Activated T-cell treated with anti-CD3 and anti-CD28 coated beads, Interleukin-2, amount 50 U/mL, for 48 hours (primary cell): Measurements from ENCODE around the gene FKBP5.
A peak's percentile ranks its signal among the peaks of the same experiment; 100 is the strongest.
"Not testable (repeated sequence)": the region's sequence is repeated elsewhere in the genome, so short reads cannot be mapped to it uniquely, and the experiment has no call there.

Experiments
- DNase-seq, 2 experiments: peaks; one replicate each; pipeline ENCODE4 v3.0.0-alpha.2; 2020

The FKBP5 gene

DNA sequence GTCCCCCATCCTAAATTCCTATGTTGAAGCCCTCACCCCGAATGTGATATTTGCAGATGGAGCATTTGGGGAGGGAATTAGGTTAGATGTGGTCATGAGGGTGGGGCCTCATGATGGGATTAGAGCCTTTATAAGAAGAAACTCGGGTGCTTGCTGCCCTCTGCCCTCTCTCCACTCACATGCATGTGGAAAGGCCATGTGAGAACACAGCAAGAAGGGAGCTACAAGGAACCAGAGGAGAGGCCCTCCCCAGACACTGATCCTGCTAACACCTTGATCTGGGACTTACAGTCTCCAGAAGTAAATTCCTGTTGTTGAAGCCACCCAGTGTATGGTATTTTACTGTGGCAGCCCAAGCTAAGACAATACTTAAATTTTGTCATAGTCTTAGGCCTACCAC lies 106.4 kb downstream of the FKBP5 start:
- DNase-seq, result no peak

GRCh38 chr6:35581633-35582032 lies 107.1 kb downstream of the FKBP5 start:
- DNase-seq, result no peak

DNA sequence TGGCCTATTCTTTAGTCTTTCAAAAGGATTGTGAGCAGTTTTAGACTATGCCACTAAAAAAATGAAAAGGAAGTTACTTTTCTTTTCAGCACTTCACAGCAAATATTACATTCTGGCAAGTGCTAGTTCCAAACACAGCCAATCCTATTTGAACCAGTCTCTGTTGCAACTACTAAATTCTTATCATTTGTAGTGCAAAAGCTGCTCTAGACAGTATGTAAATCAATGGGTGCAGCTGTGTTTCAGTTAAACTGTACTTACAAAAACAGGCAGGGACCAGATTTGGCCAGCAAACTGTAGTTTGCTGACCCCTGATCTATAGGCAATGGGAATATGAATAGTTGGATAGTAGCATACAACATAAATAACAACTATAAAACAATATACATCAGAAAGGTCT lies 107.9 kb downstream of the FKBP5 start:
- no peak for DNase-seq

- DNase-seq, result peak in 1 of 2 experiments; percentile 9
Observed at GRCh38 chr6:35576682-35577081, 112.0 kb downstream of the FKBP5 start.

GRCh38 chr6:35573495-35574110 lies 115.1 kb downstream of the FKBP5 start:
- DNase-seq, result no peak

- DNase-seq, result peak in 1 of 2 experiments; percentile 16
Observed at GRCh38 chr6:35570885-35571330, 117.8 kb downstream of the FKBP5 start.

- DNase-seq, result peak; percentile 52 to 68
Observed at GRCh38 chr6:35569011-35569461, 119.7 kb downstream of the FKBP5 start.

- no peak for DNase-seq
Observed at GRCh38 chr6:35566794-35567193, 121.9 kb downstream of the FKBP5 start.

- no peak for DNase-seq
Observed at GRCh38 chr6:35564733-35565132, 124.0 kb downstream of the FKBP5 start.

GRCh38 chr6:35562060-35562459 lies 126.7 kb downstream of the FKBP5 start:
- DNase-seq, result no peak

GRCh38 chr6:35561113-35561512 lies 127.6 kb downstream of the FKBP5 start:
- no peak for DNase-seq

- no peak for DNase-seq
Observed at GRCh38 chr6:35558571-35558970, 130.1 kb downstream of the FKBP5 start.

DNA sequence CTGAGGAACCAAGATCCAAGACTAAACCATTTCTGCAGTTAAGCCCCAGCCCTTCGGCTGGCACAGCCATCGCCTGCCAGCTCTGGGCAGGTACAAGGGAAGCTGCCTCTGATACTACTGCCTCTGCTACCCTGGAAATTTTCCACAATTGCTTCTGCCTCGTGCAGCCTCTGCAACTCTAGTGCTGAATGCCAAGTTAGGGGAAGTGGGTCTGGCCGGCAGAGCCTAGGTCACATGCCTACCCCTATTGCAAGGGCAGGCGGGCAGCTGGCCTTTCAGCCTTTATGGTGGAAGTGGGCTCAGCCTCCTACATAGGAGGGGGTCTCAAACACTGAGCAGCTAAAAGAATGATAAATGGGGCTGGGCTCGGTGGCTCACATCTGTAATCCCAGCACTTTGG lies 131.5 kb downstream of the FKBP5 start:
- no peak for DNase-seq

DNA sequence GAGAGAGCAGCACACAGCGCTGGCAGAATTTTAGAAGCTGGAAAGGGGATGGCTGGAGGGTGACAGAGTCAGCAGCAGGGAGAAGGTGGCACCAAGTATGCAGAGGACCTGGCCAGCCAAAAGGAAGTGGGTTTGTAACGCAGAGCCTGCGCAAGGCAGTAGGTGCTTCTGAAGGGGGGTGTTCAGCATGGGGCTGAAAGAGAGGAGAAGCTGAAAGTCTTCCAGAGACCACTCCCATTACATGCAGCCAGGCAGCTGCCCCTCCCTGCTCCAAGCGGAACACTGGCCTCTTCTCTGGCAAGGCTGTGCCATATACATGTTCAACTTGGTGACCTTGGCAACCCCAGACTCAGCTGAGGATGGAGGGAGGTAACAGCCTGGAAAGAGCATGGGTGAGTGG lies 133.9 kb downstream of the FKBP5 start:
- no peak for DNase-seq

DNA sequence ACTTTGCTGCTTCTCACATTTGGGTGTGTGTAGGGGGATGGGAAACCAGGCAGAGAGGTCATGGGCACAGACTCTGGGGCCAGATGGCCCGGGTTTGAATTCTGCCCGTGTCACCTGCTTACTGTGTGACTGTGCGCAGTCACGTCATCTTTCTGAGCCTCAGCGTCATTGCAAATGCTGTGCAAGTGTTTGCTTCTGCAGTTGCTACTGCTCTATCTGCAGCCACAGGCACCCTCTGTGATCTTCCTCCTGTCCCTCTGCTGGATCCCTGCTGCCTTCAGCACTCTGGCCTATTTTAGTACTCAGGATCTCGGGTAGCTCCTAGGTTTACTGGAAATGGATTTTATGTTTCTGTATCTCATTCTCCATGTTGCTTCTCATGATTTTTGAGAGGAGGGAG lies 135.4 kb downstream of the FKBP5 start:
- DNase-seq, result no peak

DNA sequence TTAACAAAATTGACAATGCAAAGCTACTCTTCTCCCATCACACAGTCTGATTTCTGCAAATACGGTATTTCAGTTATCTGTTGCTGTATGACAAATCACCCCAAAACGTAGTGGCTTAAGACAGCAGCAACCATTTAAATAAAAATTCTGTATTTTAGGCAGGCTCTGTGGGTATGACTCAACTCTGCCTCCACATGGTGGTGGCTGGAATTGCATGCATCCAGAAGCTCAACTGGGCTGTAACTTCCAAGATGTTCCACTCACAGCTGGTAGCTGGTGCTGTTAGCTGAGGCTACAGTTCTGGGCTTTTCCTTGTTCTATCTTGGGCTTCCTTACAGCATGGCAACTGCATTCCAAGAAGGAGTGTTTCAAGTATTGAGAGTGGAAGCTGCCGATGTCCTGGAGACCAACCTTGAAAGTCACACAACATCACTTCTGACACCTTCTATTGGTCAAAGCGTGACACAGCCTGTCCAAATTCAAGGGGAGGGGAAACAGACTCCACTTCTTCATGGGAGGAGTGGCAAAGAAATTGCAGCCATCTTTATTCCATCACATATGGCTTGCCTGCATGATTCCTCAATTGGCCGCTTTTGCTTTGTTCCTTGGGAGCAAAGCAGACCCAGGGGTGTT lies 136.3 kb downstream of the FKBP5 start:
- DNase-seq, result peak; percentile 79 to 82

GRCh38 chr6:35550437-35550836 lies 138.3 kb downstream of the FKBP5 start:
- no peak for DNase-seq

GRCh38 chr6:35547676-35548075 lies 141.0 kb downstream of the FKBP5 start:
- DNase-seq, result no peak

- no peak for DNase-seq
Observed at GRCh38 chr6:35544769-35545361, 143.8 kb downstream of the FKBP5 start.

DNA sequence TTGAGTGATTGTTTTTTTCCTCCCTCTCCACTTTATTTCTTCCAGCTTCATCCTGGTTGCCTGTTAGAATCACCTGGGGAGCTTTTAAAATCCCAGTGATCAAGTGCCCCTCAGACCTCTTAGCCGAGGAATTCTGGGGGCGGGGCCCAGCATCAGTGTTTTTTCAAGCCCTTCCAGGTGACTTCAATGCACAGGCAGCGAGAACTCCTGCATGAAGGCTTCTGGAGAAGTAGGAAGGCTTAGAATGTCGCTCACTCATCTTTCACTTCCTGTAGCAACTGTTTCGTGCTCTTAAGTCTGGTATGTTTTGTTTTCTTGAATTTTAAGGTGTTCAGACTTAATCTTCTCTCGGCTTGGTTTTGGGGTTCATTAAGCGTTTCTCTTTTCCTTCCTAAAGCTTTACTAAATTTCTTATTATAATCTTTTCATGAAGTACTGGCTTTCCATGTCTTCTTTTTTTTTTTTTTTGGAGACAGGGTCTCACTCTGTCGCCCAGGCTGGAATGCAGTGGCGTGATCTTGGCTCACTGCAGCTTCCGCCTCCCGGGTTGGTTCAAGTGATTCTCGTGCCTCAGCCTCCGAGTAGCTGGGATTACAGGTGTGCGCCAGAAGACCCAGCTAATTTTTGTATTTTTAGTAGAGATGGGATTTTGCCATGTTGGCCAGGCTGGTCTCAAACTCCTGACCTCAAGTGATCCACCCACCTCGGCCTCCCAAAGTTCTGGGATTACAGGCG lies 145.1 kb downstream of the FKBP5 start:
- DNase-seq, result no peak

GRCh38 chr6:35541836-35542235 lies 146.9 kb downstream of the FKBP5 start:
- no peak for DNase-seq

- DNase-seq, result no peak
Observed at GRCh38 chr6:35539223-35539622, 149.5 kb downstream of the FKBP5 start.

- DNase-seq, result not testable (repeated sequence)
Observed at GRCh38 chr6:35535847-35536246, 152.9 kb downstream of the FKBP5 start.
